HG03354 (cell line): ENCODE results near the gene GPI.
"Not testable (repeated sequence)": the region's sequence is repeated elsewhere in the genome, so short reads cannot be mapped to it uniquely, and the experiment has no call there.

ENCODE experiments used
- ATAC-seq: cut with Tn5 transposase; IDR thresholded peaks from one replicate; pipeline ENCODE4 v1.9.1; 2021; ENCODE audit warnings: mild to moderate bottlenecking; ENCODE audit not compliant: unreplicated experiment, poor library complexity, severe bottlenecking

Gene GPI

DNA sequence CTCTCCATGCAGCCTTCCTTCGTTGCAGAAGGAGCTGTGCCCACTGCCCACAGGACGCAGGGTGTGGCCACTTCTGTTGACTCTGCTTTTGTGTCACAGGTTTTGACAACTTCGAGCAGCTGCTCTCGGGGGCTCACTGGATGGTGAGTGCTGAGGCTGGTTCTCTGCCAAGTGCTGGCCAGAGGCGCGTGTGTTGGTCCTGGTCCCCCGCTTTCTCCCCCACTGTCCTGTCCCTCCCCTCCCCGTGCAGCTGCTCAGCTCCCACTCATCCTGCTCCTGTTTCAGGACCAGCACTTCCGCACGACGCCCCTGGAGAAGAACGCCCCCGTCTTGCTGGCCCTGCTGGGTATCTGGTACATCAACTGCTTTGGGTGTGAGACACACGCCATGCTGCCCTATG, 28.6 kb downstream of the GPI start:
- no peak for ATAC-seq

DNA sequence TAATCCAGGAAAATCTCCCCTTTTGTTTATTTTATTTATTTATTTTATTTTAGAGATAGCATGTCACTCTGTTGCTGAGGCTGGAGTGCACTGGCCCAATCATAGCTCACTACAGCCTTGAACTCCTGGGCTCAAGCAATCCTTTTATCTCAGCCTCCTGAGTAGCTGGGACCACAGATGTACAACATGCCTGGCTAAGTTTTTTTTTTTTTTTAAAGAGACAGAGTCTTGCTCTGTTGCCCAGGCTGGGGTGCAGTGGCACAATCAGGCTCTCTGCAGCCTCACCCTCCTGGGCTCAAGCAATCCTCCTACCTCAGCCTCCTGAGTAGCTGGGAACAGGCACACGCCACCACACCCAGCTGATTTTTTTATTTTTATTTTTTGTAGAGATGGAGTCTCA, 32.9 kb downstream of the GPI start:
- no peak for ATAC-seq

DNA sequence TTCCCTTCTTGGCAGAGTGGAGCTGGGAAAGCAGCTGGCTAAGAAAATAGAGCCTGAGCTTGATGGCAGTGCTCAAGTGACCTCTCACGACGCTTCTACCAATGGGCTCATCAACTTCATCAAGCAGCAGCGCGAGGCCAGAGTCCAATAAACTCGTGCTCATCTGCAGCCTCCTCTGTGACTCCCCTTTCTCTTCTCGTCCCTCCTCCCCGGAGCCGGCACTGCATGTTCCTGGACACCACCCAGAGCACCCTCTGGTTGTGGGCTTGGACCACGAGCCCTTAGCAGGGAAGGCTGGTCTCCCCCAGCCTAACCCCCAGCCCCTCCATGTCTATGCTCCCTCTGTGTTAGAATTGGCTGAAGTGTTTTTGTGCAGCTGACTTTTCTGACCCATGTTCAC, 34.9 kb downstream of the GPI start:
- no peak for ATAC-seq

DNA sequence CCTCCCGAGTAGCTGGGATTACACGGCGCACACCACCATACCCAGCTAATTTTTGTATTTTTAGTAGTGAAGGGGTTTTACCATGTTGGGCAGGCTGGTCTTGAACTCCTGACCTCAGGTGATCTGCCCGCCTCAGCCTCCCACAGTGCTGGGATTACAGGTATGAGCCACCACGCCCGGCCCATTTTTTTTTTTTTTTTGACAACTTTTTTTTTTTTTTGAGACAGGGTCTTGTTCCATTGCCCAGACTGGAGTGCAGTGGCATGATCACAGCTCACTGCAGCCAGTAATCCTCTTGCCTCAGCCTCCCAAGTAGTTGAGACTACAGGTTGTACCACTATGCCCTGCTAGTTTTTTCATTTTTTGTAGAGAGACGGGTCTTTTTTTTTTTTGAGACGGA, 35.8 kb downstream of the GPI start:
- ATAC-seq: not testable (repeated sequence)

DNA sequence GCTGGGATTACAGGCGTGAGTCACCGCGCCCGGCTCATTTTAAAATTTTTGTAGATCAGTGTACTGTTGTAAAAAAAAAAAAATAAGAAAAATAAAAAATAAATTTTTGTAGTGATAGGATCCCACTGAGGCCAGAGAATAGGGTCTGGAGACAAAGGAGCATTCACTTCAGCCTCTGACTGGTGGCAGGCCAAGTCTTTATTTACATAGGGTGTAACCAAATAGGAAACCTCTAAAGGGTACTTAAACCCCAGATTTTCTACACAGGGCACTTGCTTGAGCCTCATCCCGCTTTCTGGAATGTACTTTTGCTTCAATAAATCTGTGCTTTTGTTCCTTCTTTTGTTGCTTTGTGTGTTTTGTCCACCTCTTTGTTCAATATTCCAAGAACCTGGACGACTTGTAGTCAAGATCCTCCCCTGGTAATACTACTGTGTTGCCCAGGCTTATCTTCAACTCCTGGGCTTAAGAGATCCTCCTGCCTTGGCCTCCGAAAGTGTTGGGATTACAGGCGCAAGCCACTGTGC, 37.1 kb downstream of the GPI start:
- ATAC-seq: no peak

DNA sequence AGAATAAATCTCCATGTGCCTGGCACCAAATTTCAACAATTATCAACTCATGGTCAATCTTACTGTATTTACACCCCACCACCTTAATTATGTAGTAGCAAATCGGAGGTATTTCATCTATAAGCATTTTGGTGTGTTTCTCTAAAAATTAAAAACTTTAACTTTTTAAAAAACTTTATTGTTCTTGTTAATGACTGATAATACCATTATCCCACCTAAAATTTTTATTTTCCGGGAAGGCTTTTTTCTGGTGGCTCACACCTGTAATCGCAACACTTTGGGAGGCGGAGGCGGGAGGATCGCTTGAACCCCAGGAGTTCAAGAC, 38.8 kb downstream of the GPI start:
- peak; percentile 33 for ATAC-seq

DNA sequence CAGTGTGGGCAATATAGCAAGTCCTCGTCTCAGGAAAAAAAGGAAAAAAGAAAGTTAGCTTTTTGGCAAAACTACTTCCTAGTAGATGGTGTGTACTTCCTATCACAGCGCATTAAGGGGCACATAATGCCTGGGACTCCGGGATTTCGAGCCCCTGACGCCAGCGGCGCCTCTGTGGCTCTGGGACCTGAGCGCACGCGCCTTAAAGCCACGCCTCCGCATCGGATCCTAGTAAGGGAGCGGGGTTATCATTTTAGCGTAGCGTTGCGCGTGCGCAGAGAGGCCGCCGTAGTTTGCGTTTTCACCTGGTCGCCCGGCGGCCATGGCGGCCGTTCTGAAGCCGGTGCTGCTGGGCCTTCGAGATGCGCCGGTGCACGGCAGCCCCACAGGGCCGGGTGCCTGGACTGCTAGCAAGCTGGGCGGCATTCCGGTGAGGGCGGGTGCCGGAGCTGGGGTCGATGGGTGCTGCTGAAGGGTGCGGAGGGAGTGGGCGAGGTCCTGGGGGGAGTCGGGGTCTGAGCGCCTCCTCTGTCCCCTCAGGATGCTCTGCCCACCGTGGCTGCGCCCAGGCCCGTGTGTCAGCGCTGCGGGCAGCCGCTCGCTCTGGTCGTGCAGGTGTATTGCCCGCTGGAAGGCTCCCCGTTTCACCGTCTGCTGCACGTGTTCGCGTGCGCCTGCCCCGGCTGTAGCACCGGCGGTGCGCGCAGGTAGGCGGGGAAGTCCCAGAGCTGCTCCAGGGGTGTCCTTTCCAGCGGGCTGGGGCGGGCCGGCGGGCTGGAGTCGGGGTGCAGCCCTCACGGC, 39.3 kb downstream of the GPI start, which contains the start of gene PDCD2L:
TSS of gene PDCD2L (plus strand) at position 291 of the 801 bp plus-strand sequence. CDS start at position 323, 32 bp downstream.
- peak; percentile 93 for ATAC-seq

DNA sequence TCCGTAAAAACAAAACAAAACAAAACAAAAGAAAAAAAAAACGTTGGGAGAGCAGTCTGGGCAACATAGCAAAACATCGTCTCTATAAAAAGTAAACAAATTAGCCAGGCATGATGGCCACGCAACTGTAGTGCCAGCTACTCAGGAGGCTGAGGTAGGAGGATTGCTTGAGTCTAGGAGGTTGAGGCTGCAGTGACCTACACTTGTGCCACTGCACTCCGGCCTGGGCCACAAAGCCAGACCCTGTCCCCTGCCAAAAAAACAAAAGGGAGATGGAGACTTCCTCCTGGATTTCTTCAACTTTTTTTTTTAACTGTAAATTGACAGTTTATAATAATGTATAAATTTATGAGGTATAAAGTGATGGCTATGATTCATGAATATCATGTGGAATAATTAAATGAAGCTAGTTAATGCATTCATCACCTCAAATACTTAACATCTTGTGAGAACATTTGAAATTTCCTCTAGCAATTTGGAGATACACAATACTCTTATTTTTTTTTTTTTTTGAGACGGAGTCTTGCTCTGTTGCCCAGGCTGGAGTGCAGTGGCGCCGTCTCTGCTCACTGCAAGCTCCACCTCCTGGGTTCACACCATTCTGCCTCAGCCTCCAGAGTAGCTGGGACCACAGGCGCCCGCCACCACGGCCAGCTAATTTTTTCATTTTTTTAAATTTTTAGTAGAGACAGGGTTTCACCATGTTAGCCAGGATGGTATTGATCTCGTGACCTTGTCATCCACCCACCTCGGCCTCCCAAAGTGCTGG, 41.1 kb downstream of the GPI start:
- no peak for ATAC-seq

DNA sequence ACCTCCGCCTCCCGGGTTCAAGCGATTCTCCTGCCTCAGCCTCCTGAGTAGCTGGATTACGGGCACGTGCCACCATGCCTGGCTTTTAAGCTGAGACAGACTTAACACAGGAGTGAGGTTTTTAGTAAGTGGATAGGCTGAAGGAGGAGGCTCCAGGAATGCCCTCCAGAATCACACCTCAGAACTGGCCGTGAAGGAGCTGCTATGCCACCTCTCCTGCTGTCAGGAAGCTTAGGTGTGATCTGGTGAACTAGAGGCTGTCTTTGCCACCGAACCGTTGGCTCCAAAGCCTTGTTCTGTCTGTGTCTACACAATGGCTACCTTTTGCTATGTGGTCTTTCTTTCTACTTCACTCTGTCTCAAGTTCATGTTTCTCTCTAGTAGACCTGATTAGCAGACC, 43.4 kb downstream of the GPI start:
- no peak for ATAC-seq

DNA sequence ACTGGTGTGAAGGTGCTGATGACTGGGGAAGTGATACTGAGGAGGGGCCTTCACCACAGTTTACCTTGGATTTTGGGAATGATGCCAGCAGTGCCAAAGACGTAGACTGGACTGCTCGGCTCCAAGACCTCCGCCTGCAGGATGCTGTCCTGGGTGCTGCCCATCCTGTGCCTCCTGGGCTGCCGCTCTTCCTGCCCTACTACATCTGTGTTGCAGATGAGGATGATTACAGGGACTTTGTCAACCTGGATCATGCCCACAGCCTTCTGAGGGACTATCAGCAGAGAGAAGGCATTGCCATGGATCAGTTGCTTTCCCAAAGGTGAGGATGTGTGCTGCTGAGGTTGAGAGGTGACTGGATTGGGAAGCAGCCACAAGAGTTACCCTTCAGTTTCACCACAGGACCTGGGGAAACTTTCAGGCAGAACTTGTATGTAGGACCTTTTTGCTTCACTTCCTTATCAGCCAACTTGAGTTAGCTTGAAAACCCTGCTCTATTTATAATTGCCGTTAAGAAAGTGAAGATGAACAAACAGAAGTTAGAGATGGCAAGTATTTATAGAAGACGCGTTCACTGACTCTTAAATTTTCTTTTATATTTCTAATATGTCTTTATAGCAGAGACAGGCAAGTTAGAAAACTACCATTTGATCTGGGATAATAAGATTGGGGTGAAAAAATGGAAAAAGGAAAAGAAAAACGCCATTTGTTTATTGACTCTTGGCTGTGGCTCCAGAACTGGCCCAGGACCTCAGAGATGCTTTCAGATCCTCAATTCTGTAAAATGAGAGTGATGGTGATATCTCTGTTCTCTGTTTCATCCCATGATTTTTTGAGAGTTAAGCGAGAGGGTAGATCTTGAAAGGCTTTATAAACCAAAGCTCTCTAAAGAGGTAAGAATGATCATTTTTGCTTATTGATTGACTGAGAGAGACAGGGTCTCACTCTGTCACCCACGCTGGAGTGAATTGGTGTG, 44.5 kb downstream of the GPI start:
- ATAC-seq: no peak

DNA sequence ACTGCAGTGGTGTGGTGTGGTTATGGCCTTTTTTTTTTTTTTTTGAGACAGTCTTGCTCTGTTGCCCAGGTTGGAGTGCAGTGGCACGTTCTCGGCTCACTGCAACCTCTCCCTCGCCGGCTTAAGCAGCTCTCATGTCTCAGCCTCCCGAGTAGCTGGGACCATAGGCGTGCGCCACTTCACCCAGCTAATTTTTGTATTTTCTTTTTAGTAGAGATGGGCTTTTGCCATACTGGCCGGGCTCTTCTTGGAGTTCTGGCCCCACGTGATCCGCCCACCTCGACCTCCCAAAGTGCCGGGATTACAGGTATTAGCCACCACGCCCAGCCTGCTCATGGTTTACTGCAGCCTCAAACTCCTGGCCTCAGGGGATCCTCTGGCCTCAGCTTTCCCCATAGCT, 46.2 kb downstream of the GPI start:
- no peak for ATAC-seq

DNA sequence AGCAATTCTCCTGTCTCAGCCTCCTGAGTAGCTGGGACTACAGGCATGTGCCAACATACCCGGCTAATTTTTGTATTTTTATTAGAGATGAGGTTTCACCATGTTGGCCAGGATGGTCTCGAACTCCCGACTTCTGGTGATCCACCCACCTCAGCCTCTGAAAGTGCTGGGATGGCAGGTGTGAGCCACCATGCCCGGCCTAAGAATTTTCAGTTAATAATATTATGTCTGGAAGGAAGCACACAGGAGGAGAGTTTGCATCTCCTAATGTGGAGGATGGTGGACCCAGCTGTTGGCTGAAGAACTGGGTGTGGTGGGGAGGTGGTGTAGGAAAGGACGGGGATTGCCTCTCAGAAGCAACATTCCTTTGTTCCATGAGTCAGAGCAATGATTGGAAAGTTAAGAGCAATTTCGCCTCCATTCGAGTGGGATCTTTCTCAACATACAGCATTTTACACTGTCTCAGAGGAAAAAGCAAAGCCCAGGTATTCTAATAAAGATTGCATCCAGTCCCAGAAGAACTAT, 51.1 kb downstream of the GPI start:
- no peak for ATAC-seq

DNA sequence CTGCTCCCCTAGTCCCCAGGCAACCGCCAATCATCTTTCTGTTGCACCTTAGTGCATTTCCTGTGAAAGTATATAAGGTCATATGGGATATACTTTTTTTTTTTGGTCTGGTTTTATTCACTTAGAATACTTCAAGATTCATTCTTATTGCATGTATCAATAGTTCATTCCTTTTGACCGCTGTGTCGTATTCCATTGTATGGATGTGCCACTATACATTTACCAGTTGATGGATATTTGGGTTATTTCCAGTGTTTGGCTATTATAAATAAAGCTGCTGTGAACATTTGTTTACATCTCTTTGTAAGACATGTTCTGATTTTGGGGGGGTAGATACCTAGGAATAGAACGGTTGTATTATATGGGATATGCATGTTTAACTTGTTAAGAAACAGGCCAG, 53.3 kb downstream of the GPI start:
- ATAC-seq: no peak

DNA sequence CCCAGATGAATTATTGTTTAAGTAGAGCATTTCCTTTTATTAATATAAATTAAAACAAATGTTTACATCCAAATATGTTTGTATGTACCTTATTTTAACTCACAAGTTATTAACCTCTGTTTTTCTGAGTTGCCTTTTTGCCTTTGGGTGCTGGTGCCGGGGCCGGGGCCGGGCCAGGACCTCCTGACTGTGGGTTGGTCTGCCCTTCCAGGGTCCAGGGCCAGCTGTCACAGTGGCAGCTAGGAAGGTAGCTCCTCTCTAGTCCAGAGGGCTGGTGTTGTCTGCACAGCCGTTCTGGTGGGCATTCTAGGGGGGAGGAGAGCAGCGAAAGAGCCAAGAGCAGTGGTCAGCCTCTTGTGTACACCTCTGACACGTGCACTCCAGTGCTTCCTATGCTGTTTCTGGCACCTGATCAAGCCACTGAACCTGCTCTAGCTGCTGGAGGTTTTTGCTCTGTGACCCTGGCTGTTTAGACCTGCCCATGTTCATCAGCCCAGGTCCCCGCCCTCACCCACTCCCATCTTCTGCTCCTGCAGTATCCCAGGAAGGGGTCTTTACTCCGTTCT, 61.2 kb downstream of the GPI start:
- no peak for ATAC-seq

DNA sequence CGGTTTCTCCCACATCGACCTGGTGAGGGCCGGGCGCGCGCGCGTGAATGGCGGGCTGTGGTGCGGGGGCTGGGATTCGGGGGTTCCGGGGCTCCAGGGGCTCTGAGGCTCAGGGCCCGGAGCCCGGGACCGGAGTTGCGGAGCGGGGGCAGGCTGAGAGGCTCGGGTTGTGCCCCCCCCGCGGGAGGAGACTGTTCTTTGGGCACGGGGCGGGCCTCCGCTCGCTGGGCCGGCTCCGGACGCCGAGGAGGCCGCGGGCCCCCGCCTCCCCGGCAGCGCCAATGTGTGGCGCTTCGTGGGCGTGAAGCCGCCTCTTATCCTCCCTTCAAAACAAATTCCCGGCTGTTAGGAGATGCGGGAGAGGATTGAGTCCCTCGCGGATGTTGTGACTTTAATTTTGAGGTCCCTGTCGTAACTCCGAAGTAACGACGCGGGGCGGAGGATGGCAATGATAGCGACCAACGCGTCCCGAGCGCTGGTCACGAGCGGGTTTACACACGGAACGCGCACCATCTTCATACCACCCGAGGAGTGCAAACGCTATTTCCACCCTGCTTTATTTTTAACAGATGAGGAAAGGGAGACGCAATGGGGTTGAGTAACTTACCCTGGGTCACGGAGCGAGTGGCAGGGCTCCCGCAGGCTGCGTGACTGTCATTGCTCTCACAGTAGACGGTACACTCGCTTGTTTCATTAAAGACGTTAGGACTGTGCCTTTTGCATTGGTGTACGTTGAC, 63.7 kb downstream of the GPI start:
- ATAC-seq: peak; percentile 61

DNA sequence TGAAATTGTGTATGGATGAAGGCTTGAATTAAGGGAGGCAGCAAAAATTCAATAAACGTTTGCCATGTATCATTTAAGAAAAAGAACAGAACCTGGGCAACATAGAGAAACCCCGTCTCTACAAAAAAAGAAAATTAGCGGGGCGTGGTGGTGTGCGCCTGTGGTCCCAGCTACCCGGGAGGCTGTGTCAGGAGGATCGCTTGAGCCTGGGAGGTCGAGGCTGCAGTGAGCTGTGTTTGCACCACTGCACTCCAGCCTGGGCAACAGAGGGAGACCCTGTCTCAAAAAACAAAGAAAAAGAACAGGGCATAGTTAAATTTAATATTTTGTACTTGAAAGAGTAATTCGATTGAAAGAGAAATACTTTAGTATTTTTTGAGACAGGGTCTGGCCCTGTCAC, 64.6 kb downstream of the GPI start:
- ATAC-seq: no peak

DNA sequence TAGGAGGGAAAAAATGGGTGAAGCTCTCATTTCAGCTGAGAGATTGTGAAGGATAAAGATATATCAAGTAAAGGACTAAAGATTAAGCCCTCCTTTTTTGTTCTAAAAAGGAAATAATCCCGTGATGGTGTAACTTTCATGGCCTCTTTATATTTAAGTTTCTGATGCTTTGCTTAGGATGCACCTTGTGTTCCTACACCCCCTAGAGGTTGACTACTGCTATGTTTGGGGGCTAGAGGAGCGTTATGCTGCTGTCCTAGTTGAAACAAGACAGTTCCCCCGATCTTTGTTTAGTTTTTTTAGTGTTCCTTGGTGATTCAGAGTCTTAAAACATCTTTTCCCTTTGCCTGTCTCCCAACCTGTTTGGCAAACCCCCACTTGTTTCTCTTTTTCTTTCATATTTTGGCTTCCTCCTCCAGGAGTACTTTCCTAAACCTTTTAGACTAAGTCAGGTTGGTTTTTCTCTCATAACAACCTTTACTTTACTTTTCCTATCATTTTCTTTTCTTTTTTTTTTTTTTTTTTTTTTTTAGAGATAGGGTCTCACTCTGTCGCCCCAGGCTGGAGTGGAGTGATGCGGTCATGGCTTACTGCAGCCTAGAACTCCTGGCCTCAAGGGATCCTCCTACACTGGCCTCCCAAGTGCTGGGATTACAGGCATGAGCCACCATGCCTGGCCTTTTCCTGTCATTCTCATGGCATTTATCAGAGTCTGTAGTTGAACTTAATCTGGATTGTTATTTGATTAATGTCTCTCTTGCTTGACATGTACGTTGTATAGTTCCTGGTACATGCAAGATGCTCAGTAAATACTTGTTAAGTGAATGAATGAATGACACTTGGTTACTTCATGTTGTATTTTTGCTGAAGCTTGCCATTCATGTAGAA, 66.0 kb downstream of the GPI start:
- no peak for ATAC-seq
